Measurements from ENCODE around the gene PDGFRB. TPM values are rescaled to one million over a fixed set of nuclear protein-coding genes. Genes with fewer than 3 reads are reported as not detected.

The PDGFRB gene
- total RNA-seq, 4 donors from 2014 or later, result 20.2 to 56.3 (median 28.3) TPM

DNA sequence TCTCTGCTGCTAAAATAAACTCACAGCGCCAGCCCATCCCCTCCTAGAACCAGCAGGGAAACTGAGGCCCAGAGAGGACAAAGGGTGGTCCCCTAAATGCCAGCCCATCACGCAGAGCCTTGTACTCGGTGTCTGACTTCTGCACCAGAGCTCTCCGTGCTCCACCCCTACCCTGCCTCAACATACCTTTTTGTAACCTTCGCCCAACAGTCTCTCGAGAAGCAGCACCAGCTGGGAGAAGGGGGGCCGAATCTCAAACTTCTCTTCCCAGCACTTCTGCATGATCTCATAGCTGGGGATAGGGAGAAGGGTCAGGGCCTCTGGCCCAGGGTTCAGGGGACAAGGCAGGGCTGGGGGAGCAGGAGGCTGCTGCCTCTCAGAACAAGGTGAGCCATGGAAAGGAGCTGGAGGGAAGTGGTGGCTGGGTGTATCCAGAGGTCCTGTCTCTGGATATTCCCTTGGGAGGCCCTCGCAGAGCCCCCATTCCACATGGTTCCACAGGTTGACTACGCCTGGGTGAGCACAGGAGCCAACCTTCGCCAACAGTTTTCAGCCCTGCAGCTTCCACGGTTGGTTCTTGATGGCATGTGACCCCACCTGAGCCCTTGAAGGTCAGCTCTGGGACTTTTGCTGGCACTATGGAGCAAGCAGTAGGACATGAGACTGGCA lies 37.0 kb downstream of the PDGFRB start:
- Histone ChIP-seq H3K27ac (no peak overlapping the region), H3K9me3 (no peaks in the 10 kb centered on the region), H3K4me1 (peaks cover 0 to 13% (median 0%) of the 10 kb centered on the region in 4 donors), H3K4me3 (no peak overlapping the region), H3K36me3 (no peaks in the 10 kb centered on the region), H3K27me3 (no peaks in the 10 kb centered on the region)
- in situ Hi-C loops (cut with MboI; ENCODE audit: low pct_ligation_motif_present in 1 of 4, low pct_unique_long_range_greater_than_20kb in 1 of 4, low sequenced_read_pairs in 3 of 4), result loop anchor here in 1 of 4 donors (25.0 kb wide), 1 partner anchor 281 kb away; no protein-coding TSS in a partner anchor
- intact Hi-C loops (cut with DNase I; ENCODE audit: low total_unique reads), result no loop called here
- no peak for DNase-seq
- 92% methylated on average over 11 of the region's 11 CpGs; no CpG with 5 or more reads in 1 of the 2 donors for WGBS, 2 donors (ENCODE audit: low coverage in 1 of 2)
- no peak for TF ChIP-seq EP300 (IDR thresholded peaks at IDR 0.05; ENCODE audit: low read depth)
- TF ChIP-seq POLR2AphosphoS5 (IDR thresholded peaks at IDR 0.05), result no peak
- no peak for TF ChIP-seq POLR2A (IDR thresholded peaks at IDR 0.05)
- TF ChIP-seq CTCF (IDR thresholded peaks at IDR 0.05), result no peak

DNA sequence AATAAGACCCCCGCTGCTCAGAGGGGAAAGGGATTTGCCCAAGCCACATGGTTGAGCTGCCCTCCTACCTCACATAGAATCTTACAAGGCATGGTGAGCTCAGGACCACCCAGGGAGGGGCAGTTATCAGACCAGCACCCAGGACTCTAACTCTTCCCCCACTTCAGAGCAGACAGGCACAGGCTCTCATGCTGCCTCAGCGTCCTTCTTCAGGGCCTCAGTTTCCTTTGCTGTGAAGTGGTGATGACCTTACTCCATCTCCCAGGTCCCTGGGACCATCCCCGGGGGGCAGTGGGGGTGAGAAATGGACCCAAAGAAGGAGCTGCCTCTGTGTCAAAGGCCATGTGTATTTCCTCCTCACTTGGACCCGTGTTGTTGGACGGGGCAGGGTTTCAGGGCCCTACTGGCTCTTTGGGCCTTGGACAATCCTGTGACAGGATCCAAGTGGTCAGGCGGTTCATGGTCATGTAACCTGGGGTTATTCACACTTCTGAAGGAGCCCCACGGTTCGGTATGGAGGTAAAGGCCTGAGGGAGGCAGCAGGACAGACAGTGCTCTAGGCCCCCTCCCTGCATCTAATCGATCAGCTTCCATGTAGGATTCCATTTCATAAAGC lies 37.6 kb downstream of the PDGFRB start:
- Histone ChIP-seq H3K27me3 (no peaks in the 10 kb centered on the region), H3K36me3 (no peaks in the 10 kb centered on the region), H3K27ac (no peak overlapping the region), H3K4me3 (no peak overlapping the region), H3K4me1 (peaks cover 0 to 18% (median 0%) of the 10 kb centered on the region in 4 donors), H3K9me3 (no peaks in the 10 kb centered on the region)
- intact Hi-C loops (cut with DNase I; ENCODE audit: low total_unique reads) (no loop called here), in situ Hi-C loops (cut with MboI; ENCODE audit: low pct_ligation_motif_present in 1 of 4, low pct_unique_long_range_greater_than_20kb in 1 of 4, low sequenced_read_pairs in 3 of 4) (loop anchor here in 1 of 4 donors (25.0 kb wide), 1 partner anchor 281 kb away; no protein-coding TSS in a partner anchor)
- 80% methylated on average over 9 of the region's 9 CpGs; no CpG with 5 or more reads in 1 of the 2 donors for WGBS, 2 donors (ENCODE audit: low coverage in 1 of 2)
- no peak for DNase-seq
- TF ChIP-seq EP300 (IDR thresholded peaks at IDR 0.05; ENCODE audit: low read depth) (no peak), CTCF (IDR thresholded peaks at IDR 0.05) (no peak), POLR2AphosphoS5 (IDR thresholded peaks at IDR 0.05) (no peak), POLR2A (IDR thresholded peaks at IDR 0.05) (no peak)

DNA sequence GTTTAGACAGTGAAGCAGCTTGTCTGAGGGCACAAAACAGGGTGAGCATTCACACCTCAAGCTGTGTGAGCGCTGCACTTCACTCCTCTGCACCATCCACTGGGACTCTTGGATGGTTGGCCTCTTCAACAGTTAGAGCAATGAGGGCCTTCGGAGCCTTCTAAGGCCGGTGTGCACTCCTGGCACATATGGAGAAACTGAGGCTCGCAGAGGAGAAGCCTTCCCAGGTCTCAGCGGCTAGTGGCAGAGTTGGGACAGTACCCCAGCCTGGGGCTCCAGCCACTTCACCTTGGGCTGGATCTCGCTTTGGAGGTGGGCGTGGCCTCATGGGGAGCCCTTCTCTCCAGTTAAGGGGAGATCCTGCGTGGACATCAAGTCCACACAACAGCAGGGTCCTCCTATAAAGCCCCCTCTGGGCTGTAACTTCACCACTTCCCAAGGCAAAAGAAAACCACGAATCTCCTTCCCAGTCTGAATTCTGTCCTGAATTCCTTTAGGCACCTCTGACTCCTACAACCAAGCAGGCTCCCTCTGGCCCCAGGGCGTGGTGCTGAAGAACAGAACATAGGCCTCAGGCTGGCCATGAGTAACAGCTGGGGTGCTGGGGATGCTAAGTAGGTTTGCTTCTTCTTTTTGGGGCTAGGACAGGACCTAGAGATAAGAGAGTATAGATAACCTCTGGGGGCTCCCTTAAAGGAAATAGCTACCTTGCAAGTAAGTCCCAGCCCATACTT lies 38.8 kb downstream of the PDGFRB start:
- no peaks in the 10 kb centered on the region for H3K27me3 ChIP-seq
- whole genome bisulfite sequencing, 2 donors (ENCODE audit: low coverage in 1 of 2), result 88 to 93% methylated on average over 3 to 10 of the region's 10 CpGs
- H3K36me3 ChIP-seq, result no peaks in the 10 kb centered on the region
- no peak overlapping the region for H3K4me3 ChIP-seq
- no peak for DNase-seq
- intact Hi-C loops (cut with DNase I; ENCODE audit: low total_unique reads), result no loop called here
- H3K4me1 ChIP-seq, result peaks cover 0 to 17% (median 0%) of the 10 kb centered on the region in 4 donors
- H3K27ac ChIP-seq, result no peak overlapping the region
- in situ Hi-C loops (cut with MboI; ENCODE audit: low pct_ligation_motif_present in 1 of 4, low pct_unique_long_range_greater_than_20kb in 1 of 4, low sequenced_read_pairs in 3 of 4), result loop anchor here in 1 of 4 donors (25.0 kb wide), 1 partner anchor 280 kb away; no protein-coding TSS in a partner anchor
- H3K9me3 ChIP-seq, result no peaks in the 10 kb centered on the region
- TF ChIP-seq CTCF (IDR thresholded peaks at IDR 0.05) (no peak), POLR2AphosphoS5 (IDR thresholded peaks at IDR 0.05) (no peak), EP300 (IDR thresholded peaks at IDR 0.05; ENCODE audit: low read depth) (no peak), POLR2A (IDR thresholded peaks at IDR 0.05) (no peak)
